Skeletal muscle cell (primary cell): Measurements from ENCODE around the gene TRH.
"Not testable (repeated sequence)": the region's sequence is repeated elsewhere in the genome, so short reads cannot be mapped to it uniquely, and the experiment has no call there.

ENCODE experiments used
- DNase-seq: peaks from one replicate; pipeline ENCODE4 v3.0.0-alpha.2; 2010; ENCODE audit warnings: low read depth
- H3K4me3 ChIP-seq: 2 replicates; pipeline ENCODE4 v1.5.1; 2011; ENCODE audit warnings: low read depth, mild to moderate bottlenecking, control low read depth, low read length, moderate library complexity

TRH gene

DNA sequence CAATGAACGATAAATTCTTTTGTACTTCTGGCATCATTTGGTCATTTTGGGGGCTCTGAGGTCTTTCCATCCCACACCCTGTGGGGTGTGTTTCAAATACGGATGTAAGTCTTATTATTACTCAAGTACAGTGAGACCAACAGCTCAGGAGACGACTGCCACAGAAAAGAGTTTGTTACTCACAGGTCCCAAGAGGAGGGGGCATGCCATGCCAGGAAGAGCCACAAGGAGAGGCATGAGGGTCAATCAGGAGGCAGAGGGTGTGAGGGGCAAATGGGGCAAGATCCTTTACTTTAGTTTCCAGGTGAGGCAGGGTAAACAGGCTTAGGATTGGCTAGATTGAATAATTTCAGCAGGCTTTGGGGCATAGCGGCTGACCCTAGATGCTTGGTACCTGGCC lies 21.6 kb downstream of the TRH start:
- H3K4me3 ChIP-seq = no peak overlapping the region
- DNase-seq = no peak

DNA sequence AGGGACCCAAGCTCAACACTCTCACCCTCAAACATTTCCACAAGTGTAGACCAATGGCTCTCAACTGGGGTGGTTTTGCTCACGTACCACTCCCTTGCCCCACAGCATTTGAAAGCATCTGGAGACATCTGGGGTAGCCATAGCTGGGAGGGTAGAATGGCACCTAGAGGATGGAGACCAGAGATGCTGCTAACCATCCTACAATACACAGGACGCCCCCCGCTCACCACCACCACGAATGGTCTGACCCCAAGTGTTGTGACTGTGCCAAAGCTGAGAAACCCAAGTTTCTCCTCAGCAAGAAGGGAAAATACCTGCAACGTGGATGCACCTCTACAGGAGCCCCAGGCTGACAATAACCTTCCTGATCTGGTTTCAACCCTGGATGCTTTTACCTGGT lies 24.7 kb downstream of the TRH start:
- not testable (repeated sequence) for H3K4me3 ChIP-seq, DNase-seq

DNA sequence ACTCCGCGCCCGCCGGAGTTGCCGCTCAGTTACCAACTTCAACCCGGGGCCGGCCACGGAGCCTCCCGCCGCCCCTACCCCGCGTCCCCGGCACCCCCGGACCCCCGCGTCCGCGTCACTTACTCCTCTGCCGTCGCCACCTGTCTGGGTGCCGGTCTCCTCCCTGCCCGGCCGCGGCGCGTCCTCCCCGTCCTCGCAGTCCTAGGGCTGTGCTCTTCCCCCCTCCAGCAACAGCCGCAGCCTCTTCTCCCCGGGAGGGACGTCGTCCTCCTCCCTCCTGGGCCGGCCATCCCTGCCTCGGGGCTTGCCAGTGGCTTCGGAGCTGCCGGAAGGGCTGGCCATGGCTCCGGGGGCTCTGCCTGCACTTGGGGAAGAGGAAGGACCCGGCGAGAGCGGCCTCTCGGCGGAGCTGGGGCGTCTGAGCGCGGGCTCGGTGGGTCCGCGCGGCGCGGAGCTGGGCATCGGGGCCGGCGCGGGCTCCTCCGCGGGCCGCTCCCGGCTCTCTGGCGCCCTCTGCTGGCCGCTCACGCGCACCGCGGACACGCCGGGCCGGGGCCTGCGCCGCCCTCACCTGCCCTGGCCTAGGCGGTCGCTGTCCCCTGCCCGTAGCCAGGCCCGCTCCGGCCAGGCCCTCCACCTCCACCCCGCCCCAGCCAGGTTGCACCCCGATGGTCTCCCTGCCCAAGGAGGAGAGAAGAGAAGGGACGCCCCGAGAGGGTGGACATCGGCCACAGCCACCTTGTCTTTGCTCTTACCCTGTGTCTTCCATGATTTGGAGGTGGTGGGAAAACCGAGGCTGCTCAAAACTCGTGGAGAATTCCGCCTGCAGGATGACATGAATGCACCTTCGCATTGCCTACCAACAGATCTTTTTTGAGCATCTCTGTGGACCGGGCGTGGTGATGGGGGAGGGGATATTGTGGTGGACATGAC lies 28.4 kb downstream of the TRH start:
- peak overlapping the region; percentile 43 for H3K4me3 ChIP-seq
- not testable (repeated sequence) for DNase-seq

DNA sequence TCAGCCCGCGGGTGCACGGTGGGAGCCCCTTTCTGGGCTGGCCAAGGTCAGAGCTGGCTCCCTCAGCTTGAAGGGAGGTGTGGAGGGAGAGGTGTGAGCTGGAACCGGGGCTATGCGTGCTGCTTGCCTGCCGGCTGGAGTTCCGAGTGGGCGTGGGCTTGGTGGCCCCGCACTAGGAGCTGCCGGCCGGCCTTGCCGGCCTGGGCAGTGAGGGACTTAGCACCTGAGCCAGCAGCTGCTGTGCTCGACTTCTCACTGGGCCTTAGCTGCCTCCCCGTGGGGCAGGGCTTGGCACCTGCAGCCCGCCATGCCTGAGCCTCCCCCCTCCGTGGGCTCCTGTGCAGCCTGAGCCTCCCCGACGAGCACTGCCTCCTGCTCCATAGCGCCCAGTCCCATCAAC lies 36.0 kb downstream of the TRH start:
- no peak for DNase-seq
- no peak overlapping the region for H3K4me3 ChIP-seq

DNA sequence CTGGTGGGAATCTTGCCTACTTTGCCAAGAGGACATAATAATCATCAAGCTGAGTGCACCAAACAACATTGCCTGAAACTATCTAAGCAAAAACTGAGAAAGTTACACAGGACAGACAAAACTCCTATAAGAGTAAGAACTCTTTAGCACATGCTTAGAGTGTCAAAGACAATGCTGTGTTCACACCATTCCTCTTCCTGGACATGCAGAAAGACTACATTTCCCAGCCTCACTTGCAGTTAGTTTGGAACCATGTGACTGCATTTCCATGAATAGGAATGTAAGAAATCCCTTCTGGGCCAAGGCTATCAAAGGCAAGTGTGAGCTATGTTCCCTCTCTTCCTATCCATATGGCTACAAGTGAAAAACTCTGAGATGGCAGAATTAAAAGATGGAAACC lies 37.6 kb downstream of the TRH start:
- not testable (repeated sequence) for H3K4me3 ChIP-seq, DNase-seq

DNA sequence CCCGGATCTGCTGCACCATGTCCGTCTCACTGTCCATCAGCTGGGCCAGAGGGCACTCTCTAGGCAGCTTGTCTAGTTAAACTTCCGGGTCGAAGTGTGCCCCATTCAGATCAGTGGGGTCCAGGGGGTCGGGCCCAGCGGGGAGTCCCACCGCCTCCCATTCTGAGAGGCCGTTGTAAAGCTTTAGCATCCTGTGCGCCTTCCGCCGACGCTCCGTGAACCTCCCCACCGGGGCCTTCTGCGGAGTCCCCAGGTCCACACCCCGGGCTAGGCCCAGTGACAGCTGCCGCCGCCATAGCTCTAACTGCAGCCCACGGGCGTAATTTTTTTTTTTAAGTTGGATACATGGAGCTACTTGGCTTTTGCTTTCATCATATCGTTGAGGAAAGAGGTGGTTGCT lies 38.7 kb downstream of the TRH start:
- not testable (repeated sequence) for DNase-seq, H3K4me3 ChIP-seq

DNA sequence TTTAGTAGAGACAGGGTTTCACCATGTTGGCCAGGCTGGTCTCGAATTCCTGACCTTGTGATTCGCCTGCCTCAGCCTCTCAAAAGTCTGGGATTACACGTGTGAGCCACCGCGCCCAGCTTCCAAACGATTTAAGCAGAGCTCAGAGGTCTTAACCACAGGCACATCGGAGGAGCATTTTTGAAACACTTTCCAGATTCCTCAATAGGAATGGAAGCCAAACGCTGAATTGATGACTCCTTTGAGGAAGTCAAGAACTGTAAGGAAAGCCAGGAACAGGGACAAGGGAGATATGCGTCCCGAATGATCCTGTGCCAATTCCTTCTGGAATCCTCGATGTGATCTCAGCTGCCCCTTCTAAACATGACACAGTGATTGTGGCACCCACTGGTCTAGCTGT lies 40.0 kb downstream of the TRH start:
- DNase-seq = peak; percentile 33
- no peak overlapping the region for H3K4me3 ChIP-seq

DNA sequence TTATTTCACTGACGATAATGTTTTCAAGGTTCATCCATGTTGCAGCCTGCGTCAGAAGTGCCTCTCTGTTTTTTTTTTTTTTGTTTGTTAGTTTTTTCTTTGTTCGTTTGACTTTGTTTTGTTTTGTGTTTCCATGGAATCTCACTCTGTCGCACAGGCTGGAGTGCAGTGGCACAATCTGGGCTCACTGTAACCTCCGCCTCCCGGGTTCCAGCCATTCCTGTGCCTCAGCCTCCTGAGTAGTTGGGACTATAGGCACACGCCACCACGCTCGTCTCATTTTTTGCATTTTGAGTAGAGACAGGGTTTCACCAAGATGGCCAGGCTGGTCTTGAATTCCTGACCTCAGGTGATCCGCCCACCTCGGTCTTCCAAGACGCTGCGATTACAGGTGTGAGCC lies 43.1 kb downstream of the TRH start:
- not testable (repeated sequence) for DNase-seq

DNA sequence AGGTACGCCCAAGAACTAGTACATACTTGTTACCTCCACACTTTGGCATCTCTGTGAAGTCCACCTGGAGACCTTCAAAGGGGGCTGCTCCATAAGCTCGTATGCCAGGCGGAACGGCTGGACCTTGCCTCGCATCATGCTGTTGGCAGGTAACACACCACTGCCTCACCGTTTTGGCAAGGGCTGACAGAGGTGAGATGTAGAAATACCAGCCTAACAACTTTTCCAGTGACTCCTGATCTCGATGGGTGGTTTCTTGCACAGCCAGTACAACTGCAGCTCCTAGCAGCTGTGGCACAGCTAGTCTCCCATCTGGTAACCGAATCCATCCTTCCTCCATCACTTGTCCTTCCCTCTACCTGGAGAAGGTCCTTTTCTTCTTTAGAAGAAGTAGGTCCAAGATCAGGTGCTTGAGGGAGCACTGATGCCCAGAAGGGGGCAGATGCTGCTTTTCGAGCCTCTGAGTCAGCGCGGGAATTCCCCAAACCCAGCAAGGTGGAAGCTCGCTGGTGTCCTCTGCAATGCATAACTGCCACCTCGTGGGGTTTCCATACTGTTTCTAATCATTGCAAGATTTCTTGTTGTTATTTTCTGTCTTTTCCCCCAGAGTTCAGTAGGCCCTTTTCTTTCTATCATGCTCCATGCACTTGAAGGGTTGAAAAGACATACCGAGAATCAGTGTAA lies 51.8 kb downstream of the TRH start:
- not testable (repeated sequence) for H3K4me3 ChIP-seq, DNase-seq

More for the DNA sequence above, 43.1 kb downstream of the TRH start:
- H3K4me3 ChIP-seq = not testable (repeated sequence)

DNA sequence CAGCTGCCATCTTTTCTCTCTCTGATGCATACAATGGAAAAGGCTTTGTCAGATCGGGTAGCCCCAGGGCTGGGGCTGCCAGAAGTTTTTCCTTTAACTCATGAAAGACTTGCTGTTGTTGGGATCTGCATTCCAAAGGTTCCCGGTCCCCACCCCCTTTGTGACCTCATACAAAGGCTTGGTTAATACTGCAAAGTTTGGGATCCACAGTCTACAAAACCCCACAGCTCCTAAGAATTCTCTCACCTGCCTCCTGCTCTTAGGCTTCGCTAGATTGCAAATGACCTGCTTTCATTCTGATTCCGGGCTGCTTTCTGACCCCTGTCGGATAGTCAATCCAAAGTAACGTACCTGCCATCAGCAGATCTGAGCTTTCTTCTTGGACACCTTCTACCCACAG lies 52.9 kb downstream of the TRH start:
- not testable (repeated sequence) for DNase-seq, H3K4me3 ChIP-seq
